Superior temporal gyrus (tissue), 1 donor: ENCODE results near the gene BARHL1.

Source experiments
- DNase-seq: peaks from one replicate; pipeline ENCODE4 v3.0.0-alpha.2; 2016; ENCODE audit errors: extremely low spot score

Gene BARHL1

GRCh38 chr9:132582276-132582785 lies at the start of gene BARHL1:
Gene BARHL1, plus strand, starts transcription at chr9:132582606. Its CDS starts 192 bp downstream, at chr9:132582798.
- DNase-seq, result no peak

- DNase-seq, result no peak
Measured at GRCh38 chr9:132534832-132535231, 47.6 kb upstream of the BARHL1 start.

GRCh38 chr9:132536124-132536523 lies 46.3 kb upstream of the BARHL1 start:
- no peak for DNase-seq

- no peak for DNase-seq
Measured at GRCh38 chr9:132537352-132537751, 45.1 kb upstream of the BARHL1 start.

GRCh38 chr9:132538071-132538470 lies 44.3 kb upstream of the BARHL1 start:
- DNase-seq, result no peak

GRCh38 chr9:132539096-132539495 lies 43.3 kb upstream of the BARHL1 start:
- DNase-seq, result no peak

- DNase-seq, result no peak
Measured at GRCh38 chr9:132541051-132541450, 41.4 kb upstream of the BARHL1 start.

GRCh38 chr9:132541870-132542830 lies 40.3 kb upstream of the BARHL1 start:
- DNase-seq, result no peak

GRCh38 chr9:132543251-132543650 lies 39.2 kb upstream of the BARHL1 start:
- no peak for DNase-seq

GRCh38 chr9:132543960-132544359 lies 38.4 kb upstream of the BARHL1 start:
- no peak for DNase-seq

- DNase-seq, result no peak
Measured at GRCh38 chr9:132545578-132545977, 36.8 kb upstream of the BARHL1 start.

GRCh38 chr9:132546148-132547051 lies 36.0 kb upstream of the BARHL1 start:
- DNase-seq, result no peak

- DNase-seq, result no peak
Measured at GRCh38 chr9:132547052-132547431, 35.4 kb upstream of the BARHL1 start.

- DNase-seq, result no peak
Measured at GRCh38 chr9:132547436-132547835, 35.0 kb upstream of the BARHL1 start.

- no peak for DNase-seq
Measured at GRCh38 chr9:132547976-132548730, 34.3 kb upstream of the BARHL1 start.

- no peak for DNase-seq
Measured at GRCh38 chr9:132548751-132549640, 33.4 kb upstream of the BARHL1 start.

- no peak for DNase-seq
Measured at GRCh38 chr9:132551556-132551955, 30.9 kb upstream of the BARHL1 start.

GRCh38 chr9:132552041-132552440 lies 30.4 kb upstream of the BARHL1 start:
- no peak for DNase-seq

GRCh38 chr9:132554755-132555154 lies 27.7 kb upstream of the BARHL1 start:
- DNase-seq, result no peak

GRCh38 chr9:132555528-132555927 lies 26.9 kb upstream of the BARHL1 start:
- no peak for DNase-seq
